Measurements from ENCODE around the gene OBSCN.

GRCh38 chr1:228359613-228360532 is 152.0 kb downstream of the OBSCN start:
- TF ChIP-seq, protein P1, sequence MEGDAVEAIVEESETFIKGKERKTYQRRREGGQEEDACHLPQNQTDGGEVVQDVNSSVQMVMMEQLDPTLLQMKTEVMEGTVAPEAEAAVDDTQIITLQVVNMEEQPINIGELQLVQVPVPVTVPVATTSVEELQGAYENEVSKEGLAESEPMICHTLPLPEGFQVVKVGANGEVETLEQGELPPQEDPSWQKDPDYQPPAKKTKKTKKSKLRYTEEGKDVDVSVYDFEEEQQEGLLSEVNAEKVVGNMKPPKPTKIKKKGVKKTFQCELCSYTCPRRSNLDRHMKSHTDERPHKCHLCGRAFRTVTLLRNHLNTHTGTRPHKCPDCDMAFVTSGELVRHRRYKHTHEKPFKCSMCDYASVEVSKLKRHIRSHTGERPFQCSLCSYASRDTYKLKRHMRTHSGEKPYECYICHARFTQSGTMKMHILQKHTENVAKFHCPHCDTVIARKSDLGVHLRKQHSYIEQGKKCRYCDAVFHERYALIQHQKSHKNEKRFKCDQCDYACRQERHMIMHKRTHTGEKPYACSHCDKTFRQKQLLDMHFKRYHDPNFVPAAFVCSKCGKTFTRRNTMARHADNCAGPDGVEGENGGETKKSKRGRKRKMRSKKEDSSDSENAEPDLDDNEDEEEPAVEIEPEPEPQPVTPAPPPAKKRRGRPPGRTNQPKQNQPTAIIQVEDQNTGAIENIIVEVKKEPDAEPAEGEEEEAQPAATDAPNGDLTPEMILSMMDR (IDR thresholded peaks at IDR 0.05; ENCODE audit: low read length), result no peak
- TF ChIP-seq EZH2 (IDR thresholded peaks at IDR 0.05; ENCODE audit: borderline replicate concordance, low read length), result no peak
